Testis (tissue), 2 donors: ENCODE data around the gene FASTKD3.

Experiments
- CTCF ChIP-seq, 3 experiments: fragments of 450-650 bp in 2 of 3; fragments of 200-600 bp in 1 of 3; sonication (generic) in 1 of 3; IDR thresholded peaks; one replicate each; pipeline ENCODE4 v1.5.1; 2016 to 2019; ENCODE audit warnings: antibody characterized with exemption in 3 of 3, mild to moderate bottlenecking in 2 of 3, moderate library complexity in 1 of 3
- POLR2A ChIP-seq: fragments of 450-650 bp; IDR thresholded peaks from one replicate; pipeline ENCODE4 v1.6.1; 2017; ENCODE audit warnings: antibody characterized with exemption, mild to moderate bottlenecking, moderate library complexity

GRCh38 chr5:7824995-7825394 is 43.8 kb downstream of the FASTKD3 start:
- TF ChIP-seq CTCF (IDR thresholded peaks at IDR 0.05) (no peak), POLR2A (no peak)
